ENCODE data around the gene SP2.
A peak's percentile ranks its signal among the peaks of the same experiment; 100 is the strongest.

The SP2 gene

GRCh38 chr17:47891545-47892088 is 4.4 kb upstream of the SP2 start:
- no peak for TF ChIP-seq POLR2A (IDR thresholded peaks at IDR 0.05; ENCODE audit: low read depth, low read length)
- no peak for FAIRE-seq
- no peak for DNase-seq (ENCODE audit: insufficient read length, low spot score)

GRCh38 chr17:47894498-47895346 is 1.3 kb upstream of the SP2 start:
- no peak for TF ChIP-seq POLR2A (IDR thresholded peaks at IDR 0.05; ENCODE audit: low read depth, low read length)
- DNase-seq (ENCODE audit: insufficient read length, low spot score) = no peak
- no peak for FAIRE-seq

- FAIRE-seq = no peak
- TF ChIP-seq POLR2A (IDR thresholded peaks at IDR 0.05; ENCODE audit: low read depth, low read length) = peak; percentile 75
- DNase-seq (ENCODE audit: insufficient read length, low spot score) = no peak
These were observed 635 bp upstream of the SP2 start for GRCh38 chr17:47895347-47895855.

- no peak for DNase-seq (ENCODE audit: insufficient read length, low spot score)
- TF ChIP-seq POLR2A (IDR thresholded peaks at IDR 0.05; ENCODE audit: low read depth, low read length) = no peak
- no peak for FAIRE-seq
These were observed 845 bp downstream of the SP2 start for GRCh38 chr17:47896672-47897490.

GRCh38 chr17:47897561-47897960 is 1.5 kb downstream of the SP2 start:
- no peak for DNase-seq (ENCODE audit: insufficient read length, low spot score)
- no peak for FAIRE-seq
- no peak for TF ChIP-seq POLR2A (IDR thresholded peaks at IDR 0.05; ENCODE audit: low read depth, low read length)

- no peak for DNase-seq (ENCODE audit: insufficient read length, low spot score)
- TF ChIP-seq POLR2A (IDR thresholded peaks at IDR 0.05; ENCODE audit: low read depth, low read length) = no peak
- no peak for FAIRE-seq
These were observed 2.2 kb downstream of the SP2 start for GRCh38 chr17:47898241-47898640.

- DNase-seq (ENCODE audit: insufficient read length, low spot score) (no peak), FAIRE-seq (no peak)
- no peak for TF ChIP-seq POLR2A (IDR thresholded peaks at IDR 0.05; ENCODE audit: low read depth, low read length)
These were observed 3.6 kb downstream of the SP2 start for GRCh38 chr17:47899643-47900042.

- FAIRE-seq = no peak
- DNase-seq (ENCODE audit: insufficient read length, low spot score) = no peak
- no peak for TF ChIP-seq POLR2A (IDR thresholded peaks at IDR 0.05; ENCODE audit: low read depth, low read length)
These were observed 5.4 kb downstream of the SP2 start for GRCh38 chr17:47901423-47901822.

- FAIRE-seq (no peak), DNase-seq (ENCODE audit: insufficient read length, low spot score) (no peak)
- TF ChIP-seq POLR2A (IDR thresholded peaks at IDR 0.05; ENCODE audit: low read depth, low read length) = no peak
These were observed 6.2 kb downstream of the SP2 start for GRCh38 chr17:47902039-47902744.

GRCh38 chr17:47905221-47905733 is 9.2 kb downstream of the SP2 start:
- DNase-seq (ENCODE audit: insufficient read length, low spot score) (no peak), FAIRE-seq (no peak)
- TF ChIP-seq POLR2A (IDR thresholded peaks at IDR 0.05; ENCODE audit: low read depth, low read length) = no peak

GRCh38 chr17:47906443-47906842 is 10.4 kb downstream of the SP2 start:
- DNase-seq (ENCODE audit: insufficient read length, low spot score) (no peak), FAIRE-seq (no peak)
- TF ChIP-seq POLR2A (IDR thresholded peaks at IDR 0.05; ENCODE audit: low read depth, low read length) = no peak

GRCh38 chr17:47907932-47908562 is 12.0 kb downstream of the SP2 start:
- FAIRE-seq (no peak), DNase-seq (ENCODE audit: insufficient read length, low spot score) (no peak)
- TF ChIP-seq POLR2A (IDR thresholded peaks at IDR 0.05; ENCODE audit: low read depth, low read length) = no peak

- FAIRE-seq (no peak), DNase-seq (ENCODE audit: insufficient read length, low spot score) (no peak)
- TF ChIP-seq POLR2A (IDR thresholded peaks at IDR 0.05; ENCODE audit: low read depth, low read length) = no peak
These were observed 17.0 kb downstream of the SP2 start for GRCh38 chr17:47913050-47913449.
